C4-2B (cell line): Measurements from ENCODE around the gene LSM4.

Experiments used
- ZFX ChIP-seq: fragments of 450-650 bp; IDR thresholded peaks from 2 replicates; pipeline ENCODE4 v1.6.1; 2017
- TF ChIP-seq, protein P1 (sequence below): fragments of 450-650 bp; conservative IDR thresholded peaks from 2 replicates; pipeline ENCODE4 v1.5.1; 2017; ENCODE audit warnings: mild to moderate bottlenecking

DNA sequence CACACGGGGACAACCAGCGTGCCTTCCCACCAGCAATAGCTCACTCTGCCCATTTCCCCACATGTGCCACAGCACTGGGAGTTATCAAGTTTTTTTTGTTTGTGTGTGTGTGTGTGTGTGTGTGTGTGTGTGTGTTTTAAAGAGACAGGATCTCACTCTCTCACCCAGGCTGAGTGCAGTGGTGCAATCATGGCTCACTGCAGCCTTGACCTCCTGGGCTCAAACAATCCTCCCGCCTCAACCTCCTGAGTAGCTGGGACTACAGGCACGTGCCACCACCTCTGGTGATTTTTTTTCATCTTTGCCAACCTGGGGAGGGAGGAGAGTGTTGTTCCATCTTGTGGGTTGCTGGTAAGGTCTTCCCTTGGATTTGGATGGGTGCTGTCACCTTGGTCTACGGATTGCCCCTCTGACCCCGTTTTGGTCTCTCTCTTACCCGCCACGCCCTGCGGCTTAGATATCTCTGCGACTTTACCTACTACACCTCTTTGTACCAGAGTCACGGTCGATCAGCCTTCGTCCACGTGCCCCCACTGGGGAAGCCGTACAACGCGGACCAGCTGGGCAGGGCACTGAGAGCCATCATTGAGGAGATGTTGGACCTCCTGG lies 40.2 kb upstream of the LSM4 start:
- TF ChIP-seq, protein P1, sequence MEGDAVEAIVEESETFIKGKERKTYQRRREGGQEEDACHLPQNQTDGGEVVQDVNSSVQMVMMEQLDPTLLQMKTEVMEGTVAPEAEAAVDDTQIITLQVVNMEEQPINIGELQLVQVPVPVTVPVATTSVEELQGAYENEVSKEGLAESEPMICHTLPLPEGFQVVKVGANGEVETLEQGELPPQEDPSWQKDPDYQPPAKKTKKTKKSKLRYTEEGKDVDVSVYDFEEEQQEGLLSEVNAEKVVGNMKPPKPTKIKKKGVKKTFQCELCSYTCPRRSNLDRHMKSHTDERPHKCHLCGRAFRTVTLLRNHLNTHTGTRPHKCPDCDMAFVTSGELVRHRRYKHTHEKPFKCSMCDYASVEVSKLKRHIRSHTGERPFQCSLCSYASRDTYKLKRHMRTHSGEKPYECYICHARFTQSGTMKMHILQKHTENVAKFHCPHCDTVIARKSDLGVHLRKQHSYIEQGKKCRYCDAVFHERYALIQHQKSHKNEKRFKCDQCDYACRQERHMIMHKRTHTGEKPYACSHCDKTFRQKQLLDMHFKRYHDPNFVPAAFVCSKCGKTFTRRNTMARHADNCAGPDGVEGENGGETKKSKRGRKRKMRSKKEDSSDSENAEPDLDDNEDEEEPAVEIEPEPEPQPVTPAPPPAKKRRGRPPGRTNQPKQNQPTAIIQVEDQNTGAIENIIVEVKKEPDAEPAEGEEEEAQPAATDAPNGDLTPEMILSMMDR: no peak
- no peak for TF ChIP-seq ZFX
